ENCODE data around the gene MARCHF7.
"Not testable (repeated sequence)": the region's sequence is repeated elsewhere in the genome, so short reads cannot be mapped to it uniquely, and the experiment has no call there.

The MARCHF7 gene

GRCh38 chr2:159716857-159717256 lies 4.6 kb downstream of the MARCHF7 start:
- no peak for DNase-seq (ENCODE audit: low spot score)
- in situ Hi-C loops (cut with MboI; ENCODE audit: low sequenced_read_pairs, unreplicated experiment) = no loop called here
- TF ChIP-seq CTCF (IDR thresholded peaks at IDR 0.05; ENCODE audit: borderline replicate concordance, control extremely low read depth, extremely low read depth, insufficient read depth, missing control alignments) = no peak

- no peak for DNase-seq (ENCODE audit: low spot score)
- in situ Hi-C loops (cut with MboI; ENCODE audit: low sequenced_read_pairs, unreplicated experiment) = no loop called here
- TF ChIP-seq CTCF (IDR thresholded peaks at IDR 0.05; ENCODE audit: borderline replicate concordance, control extremely low read depth, extremely low read depth, insufficient read depth, missing control alignments) = no peak
These were observed 8.4 kb downstream of the MARCHF7 start for GRCh38 chr2:159720676-159721075.

GRCh38 chr2:159722580-159722979 lies 10.3 kb downstream of the MARCHF7 start:
- in situ Hi-C loops (cut with MboI; ENCODE audit: low sequenced_read_pairs, unreplicated experiment) = no loop called here
- DNase-seq (ENCODE audit: low spot score) = no peak
- TF ChIP-seq CTCF (IDR thresholded peaks at IDR 0.05; ENCODE audit: borderline replicate concordance, control extremely low read depth, extremely low read depth, insufficient read depth, missing control alignments) = no peak

GRCh38 chr2:159724795-159725572 lies 12.7 kb downstream of the MARCHF7 start:
- DNase-seq (ENCODE audit: low spot score); in situ Hi-C loops (cut with MboI; ENCODE audit: low sequenced_read_pairs, unreplicated experiment): not testable (repeated sequence)

GRCh38 chr2:159725713-159726112 lies 13.4 kb downstream of the MARCHF7 start:
- DNase-seq (ENCODE audit: low spot score) = no peak
- in situ Hi-C loops (cut with MboI; ENCODE audit: low sequenced_read_pairs, unreplicated experiment) = no loop called here
- TF ChIP-seq CTCF (IDR thresholded peaks at IDR 0.05; ENCODE audit: borderline replicate concordance, control extremely low read depth, extremely low read depth, insufficient read depth, missing control alignments) = no peak

GRCh38 chr2:159728629-159729028 lies 16.3 kb downstream of the MARCHF7 start:
- in situ Hi-C loops (cut with MboI; ENCODE audit: low sequenced_read_pairs, unreplicated experiment) = no loop called here
- TF ChIP-seq CTCF (IDR thresholded peaks at IDR 0.05; ENCODE audit: borderline replicate concordance, control extremely low read depth, extremely low read depth, insufficient read depth, missing control alignments) = no peak
- DNase-seq (ENCODE audit: low spot score) = no peak

GRCh38 chr2:159735648-159736047 lies 23.3 kb downstream of the MARCHF7 start:
- no peak for TF ChIP-seq CTCF (IDR thresholded peaks at IDR 0.05; ENCODE audit: borderline replicate concordance, control extremely low read depth, extremely low read depth, insufficient read depth, missing control alignments)
- in situ Hi-C loops (cut with MboI; ENCODE audit: low sequenced_read_pairs, unreplicated experiment) = no loop called here
- DNase-seq (ENCODE audit: low spot score) = no peak

Data from GM13976 (cell line).